Measurements from ENCODE around the gene PHF23.

Gene PHF23

GRCh38 chr17:7237761-7238419 is 1.4 kb downstream of the PHF23 start:
- DNase-seq (ENCODE audit: low read depth) = no peak

- no peak for DNase-seq (ENCODE audit: low read depth)
Measured at GRCh38 chr17:7237266-7237760, 1.9 kb downstream of the PHF23 start.

GRCh38 chr17:7236808-7237207 is 2.4 kb downstream of the PHF23 start:
- DNase-seq (ENCODE audit: low read depth) = no peak

GRCh38 chr17:7235693-7236665 is 3.3 kb downstream of the PHF23 start:
- DNase-seq (ENCODE audit: low read depth) = no peak

GRCh38 chr17:7234083-7234951 is 4.9 kb downstream of the PHF23 start, which contains the start of gene DVL2:
Gene DVL2 (minus strand): TSS chr17:7234517. CDS start chr17:7234262, 255 bp downstream.
- DNase-seq (ENCODE audit: low read depth) = no peak

- DNase-seq (ENCODE audit: low read depth) = no peak
Measured at GRCh38 chr17:7233701-7234082, 5.6 kb downstream of the PHF23 start.

- DNase-seq (ENCODE audit: low read depth) = no peak
Measured at GRCh38 chr17:7232114-7232513, 7.1 kb downstream of the PHF23 start.

- no peak for DNase-seq (ENCODE audit: low read depth)
Measured at GRCh38 chr17:7229504-7229903, 9.8 kb downstream of the PHF23 start.

- no peak for DNase-seq (ENCODE audit: low read depth)
Measured at GRCh38 chr17:7228920-7229319, 10.3 kb downstream of the PHF23 start.

GRCh38 chr17:7226721-7227710 is 12.2 kb downstream of the PHF23 start:
- no peak for DNase-seq (ENCODE audit: low read depth)

- no peak for DNase-seq (ENCODE audit: low read depth)
Measured at GRCh38 chr17:7225711-7226331, 13.4 kb downstream of the PHF23 start.

- no peak for DNase-seq (ENCODE audit: low read depth)
Measured at GRCh38 chr17:7224661-7225111, 14.6 kb downstream of the PHF23 start.

GRCh38 chr17:7224110-7224509 is 15.1 kb downstream of the PHF23 start:
- no peak for DNase-seq (ENCODE audit: low read depth)

- no peak for DNase-seq (ENCODE audit: low read depth)
Measured at GRCh38 chr17:7223375-7223774, 15.9 kb downstream of the PHF23 start.

GRCh38 chr17:7222972-7223292 is 16.3 kb downstream of the PHF23 start:
- no peak for DNase-seq (ENCODE audit: low read depth)

GRCh38 chr17:7222093-7222971 is 16.9 kb downstream of the PHF23 start:
- no peak for DNase-seq (ENCODE audit: low read depth)

GRCh38 chr17:7221278-7222092 is 17.8 kb downstream of the PHF23 start:
- DNase-seq (ENCODE audit: low read depth) = no peak

GRCh38 chr17:7220593-7221277 is 18.5 kb downstream of the PHF23 start:
- no peak for DNase-seq (ENCODE audit: low read depth)
